H9 (cell line): ENCODE results near the gene APBA2. TPM values are rescaled to one million over a fixed set of nuclear protein-coding genes. Genes with fewer than 3 reads are reported as not detected.
A peak's percentile ranks its signal among the peaks of the same experiment; 100 is the strongest.

Source experiments
- DNase-seq: peaks from one replicate; pipeline ENCODE4 v3.0.0-alpha.2; 2017
- H2AFZ ChIP-seq: one replicate; pipeline ENCODE4 v1.6.1; 2013; ENCODE audit warnings: mild to moderate bottlenecking, low read length, control low read depth, moderate library complexity
- H2AK5ac ChIP-seq: 2 replicates; pipeline ENCODE4 v1.6.1; 2013; ENCODE audit warnings: low read length, control low read depth, mixed read lengths; ENCODE audit not compliant: insufficient read length
- H2BK120ac ChIP-seq: one replicate; pipeline ENCODE4 v1.6.1; 2013; ENCODE audit warnings: low read depth, mild to moderate bottlenecking, low read length, control low read depth, inconsistent platforms; ENCODE audit not compliant: poor library complexity, severe bottlenecking
- H2BK12ac ChIP-seq: 2 replicates; pipeline ENCODE4 v1.6.1; 2013; ENCODE audit warnings: low read length, control low read depth, mixed read lengths, low read depth; ENCODE audit not compliant: insufficient read length
- H2BK15ac ChIP-seq: 2 replicates; pipeline ENCODE4 v1.6.1; 2013; ENCODE audit warnings: low read depth, low read length, control low read depth
- H2BK20ac ChIP-seq: one replicate; pipeline ENCODE4 v1.6.1; 2013; ENCODE audit warnings: low read depth, mild to moderate bottlenecking, low read length, control low read depth, inconsistent platforms; ENCODE audit not compliant: poor library complexity, severe bottlenecking
- H2BK5ac ChIP-seq: 2 replicates; pipeline ENCODE4 v1.6.1; 2013; ENCODE audit warnings: low read length, control low read depth, mixed read lengths; ENCODE audit not compliant: insufficient read length
- H3K14ac ChIP-seq: 2 replicates; pipeline ENCODE4 v1.6.1; 2013; ENCODE audit warnings: low read length, control low read depth; ENCODE audit not compliant: insufficient read depth
- H3K18ac ChIP-seq: 2 replicates; pipeline ENCODE4 v1.6.1; 2013; ENCODE audit warnings: low read depth, mild to moderate bottlenecking, mixed read lengths, low read length, control low read depth; ENCODE audit not compliant: insufficient read length
- H3K23ac ChIP-seq: 2 replicates; pipeline ENCODE4 v1.6.1; 2013; ENCODE audit warnings: low read length, control low read depth, mixed read lengths, low read depth; ENCODE audit not compliant: insufficient read length
- H3K23me2 ChIP-seq: 2 replicates; pipeline ENCODE4 v1.6.1; 2013; ENCODE audit warnings: low read depth, mild to moderate bottlenecking, mixed read lengths, low read length, control low read depth; ENCODE audit not compliant: insufficient read length, poor library complexity, severe bottlenecking
- H3K27ac ChIP-seq: 2 replicates; pipeline ENCODE4 v1.5.1; 2013; ENCODE audit warnings: low read length, control low read depth, mixed read lengths, low read depth; ENCODE audit not compliant: insufficient read length
- H3K27me3 ChIP-seq: 2 replicates; pipeline ENCODE4 v1.6.1; 2013; ENCODE audit warnings: low read length, control low read depth, inconsistent platforms; ENCODE audit not compliant: insufficient read depth
- H3K4ac ChIP-seq: 2 replicates; pipeline ENCODE4 v1.6.1; 2013; ENCODE audit warnings: low read depth, mild to moderate bottlenecking, control low read depth, inconsistent platforms, low read length, moderate library complexity
- H3K4me1 ChIP-seq: 2 replicates; pipeline ENCODE4 v1.6.1; 2013; ENCODE audit warnings: low read length, control low read depth, inconsistent platforms; ENCODE audit not compliant: insufficient read depth
- H3K4me2 ChIP-seq: 2 replicates; pipeline ENCODE4 v1.6.1; 2013; ENCODE audit warnings: low read length, control low read depth, mixed read lengths; ENCODE audit not compliant: insufficient read length, insufficient read depth
- H3K56ac ChIP-seq: 2 replicates; pipeline ENCODE4 v1.6.1; 2013; ENCODE audit warnings: low read depth, mild to moderate bottlenecking, mixed read lengths, low read length, control low read depth; ENCODE audit not compliant: insufficient read length
- H3K79me1 ChIP-seq: 2 replicates; pipeline ENCODE4 v1.6.1; 2013; ENCODE audit warnings: low read depth, mild to moderate bottlenecking, moderate library complexity, low read length, control low read depth, inconsistent platforms; ENCODE audit not compliant: insufficient read depth, poor library complexity, severe bottlenecking
- H3K79me2 ChIP-seq: 2 replicates; pipeline ENCODE4 v1.6.1; 2013; ENCODE audit warnings: low read length, control low read depth, inconsistent platforms; ENCODE audit not compliant: insufficient read depth
- H3K9ac ChIP-seq: 2 replicates; pipeline ENCODE4 v1.6.1; 2013; ENCODE audit warnings: low read length, control low read depth, mixed read lengths; ENCODE audit not compliant: insufficient read length; ENCODE audit errors: extremely low read depth
- H3K9me3 ChIP-seq: one replicate; pipeline ENCODE4 v1.6.1; 2013; ENCODE audit warnings: low read depth, low read length, inconsistent platforms; ENCODE audit not compliant: control insufficient read depth
- H3T11ph ChIP-seq: one replicate; pipeline ENCODE4 v1.6.1; 2013; ENCODE audit warnings: mild to moderate bottlenecking, low read length, control low read depth, inconsistent platforms
- H4K20me1 ChIP-seq: one replicate; pipeline ENCODE4 v1.6.1; 2013; ENCODE audit not compliant: control insufficient read depth, insufficient read length, insufficient read depth
- H4K5ac ChIP-seq: 2 replicates; pipeline ENCODE4 v1.6.1; 2013; ENCODE audit warnings: low read depth, mild to moderate bottlenecking, mixed read lengths, low read length, control low read depth; ENCODE audit not compliant: insufficient read length
- H4K8ac ChIP-seq: replicated peaks from 2 replicates; pipeline ENCODE4 v1.6.1; 2013; ENCODE audit warnings: low read length, control low read depth, mixed read lengths, low read depth; ENCODE audit not compliant: insufficient read length
- H4K91ac ChIP-seq: 2 replicates; pipeline ENCODE4 v1.6.1; 2013; ENCODE audit warnings: low read depth, mild to moderate bottlenecking, moderate library complexity, mixed read lengths, low read length, control low read depth; ENCODE audit not compliant: insufficient read length
- H3K27ac Mint-ChIP-seq, 3 experiments: 2 replicates in 2 of 3; 3 replicates in 1 of 3; pipeline ENCODE4 v1.8.0; 2020 to 2021; ENCODE audit warnings: mixed read lengths in 3 of 3, mild to moderate bottlenecking in 1 of 3, moderate library complexity in 1 of 3
- H3K27me3 Mint-ChIP-seq: 2 replicates; pipeline ENCODE4 v1.8.0; 2021; ENCODE audit warnings: low read depth, mild to moderate bottlenecking, moderate library complexity, mixed read lengths
- H3K36me3 Mint-ChIP-seq, 3 experiments: 2 replicates in 2 of 3; 3 replicates in 1 of 3; pipeline ENCODE4 v1.8.0; 2020 to 2021; ENCODE audit warnings: low read depth in 3 of 3, mixed read lengths in 3 of 3; ENCODE audit not compliant: insufficient read depth in 1 of 3
- H3K4me1 Mint-ChIP-seq, 2 experiments: 2 replicates each; pipeline ENCODE4 v1.8.0; 2020; ENCODE audit warnings: mixed read lengths in 2 of 2
- H3K4me3 Mint-ChIP-seq, 2 experiments: 2 replicates in 1 of 2; 3 replicates in 1 of 2; pipeline ENCODE4 v1.8.0; 2020 to 2021; ENCODE audit warnings: mild to moderate bottlenecking in 2 of 2, mixed read lengths in 2 of 2, moderate library complexity in 1 of 2
- H3K9me3 Mint-ChIP-seq, 2 experiments: 2 replicates in 1 of 2; 3 replicates in 1 of 2; pipeline ENCODE4 v1.8.0; 2020; ENCODE audit warnings: mild to moderate bottlenecking in 2 of 2, mixed read lengths in 2 of 2, moderate library complexity in 1 of 2
- WGBS: extraction: QIAGEN DNeasy Blood & Tissue Kit; methylation state at CpG from one replicate; pipeline ENCODE4 v1.1.7; 2013; ENCODE audit warnings: missing lambda C conversion rate, low lambda C conversion rate, mixed read lengths; ENCODE audit not compliant: insufficient read length; ENCODE audit errors: extremely low coverage; 5-methylcytosine and 5-hydroxymethylcytosine counted together
- total RNA-seq: library from RNA; stranded (reverse); gene quantifications from 2 replicates; pipeline ENCODE4 v1.2.1, GENCODE V29; 2021
- TF ChIP-seq, protein P1 (sequence below): fragments of 200-600 bp; sonication (generic); conservative IDR thresholded peaks from 3 replicates; pipeline ENCODE4 v1.8.0; 2021; ENCODE audit warnings: antibody characterized with exemption, mild to moderate bottlenecking

The APBA2 gene
- total RNA-seq, 1 experiment from 2014 or later: 14.3 TPM

DNA sequence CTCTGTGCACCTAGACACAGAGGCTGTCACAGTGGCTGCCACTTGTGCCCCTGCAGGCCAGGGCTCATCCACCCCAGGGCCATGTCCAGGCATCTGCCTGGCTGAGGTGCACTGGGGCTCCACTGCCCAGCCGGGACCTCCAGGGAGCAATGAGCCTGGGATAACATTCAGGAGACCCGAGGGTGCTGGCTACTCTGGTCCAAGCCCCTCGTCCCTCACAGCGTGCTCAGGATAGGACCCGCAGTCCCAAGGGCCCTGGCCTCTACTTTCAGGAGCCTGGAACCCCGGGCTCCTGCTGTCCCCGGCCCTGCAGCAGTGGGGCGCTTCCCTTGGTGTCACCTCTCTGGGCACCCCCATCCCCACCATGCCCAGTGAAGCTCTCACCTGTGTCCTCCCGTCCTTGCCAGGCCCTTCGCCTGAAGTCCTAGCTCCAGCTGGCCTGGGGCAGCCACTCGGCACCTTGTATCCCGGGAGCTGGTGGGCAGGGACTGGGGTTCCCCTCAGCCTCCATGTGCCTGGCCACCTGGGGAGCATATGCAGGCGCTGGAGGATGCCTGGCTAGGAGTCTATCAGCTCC lies 226.0 kb downstream of the APBA2 start:
- no peaks in the 10 kb centered on the region; the same call in 1 of the 2 replicates for H3K4me1 ChIP-seq
- Mint-ChIP-seq H3K4me1 (peaks cover 8 to 12% of the 10 kb centered on the region in 2 experiments), H3K27ac (no peak overlapping the region), H3K4me3 (no peak overlapping the region), H3K27me3 (no peaks in the 10 kb centered on the region; the same call in none of the 2 replicates), H3K36me3 (peaks cover 0 to 2% (median 0%) of the 10 kb centered on the region in 3 experiments; a peak in 2 of 7 replicates), H3K9me3 (no peaks in the 10 kb centered on the region; a peak in 1 of 5 replicates)
- no peaks in the 10 kb centered on the region for H3K23me2 ChIP-seq
- no peak overlapping the region for H2BK5ac ChIP-seq
- no CpG with 5 or more reads among the region's 13 CpGs for WGBS
- H3K79me1 ChIP-seq: no peaks in the 10 kb centered on the region
- TF ChIP-seq, protein P1, sequence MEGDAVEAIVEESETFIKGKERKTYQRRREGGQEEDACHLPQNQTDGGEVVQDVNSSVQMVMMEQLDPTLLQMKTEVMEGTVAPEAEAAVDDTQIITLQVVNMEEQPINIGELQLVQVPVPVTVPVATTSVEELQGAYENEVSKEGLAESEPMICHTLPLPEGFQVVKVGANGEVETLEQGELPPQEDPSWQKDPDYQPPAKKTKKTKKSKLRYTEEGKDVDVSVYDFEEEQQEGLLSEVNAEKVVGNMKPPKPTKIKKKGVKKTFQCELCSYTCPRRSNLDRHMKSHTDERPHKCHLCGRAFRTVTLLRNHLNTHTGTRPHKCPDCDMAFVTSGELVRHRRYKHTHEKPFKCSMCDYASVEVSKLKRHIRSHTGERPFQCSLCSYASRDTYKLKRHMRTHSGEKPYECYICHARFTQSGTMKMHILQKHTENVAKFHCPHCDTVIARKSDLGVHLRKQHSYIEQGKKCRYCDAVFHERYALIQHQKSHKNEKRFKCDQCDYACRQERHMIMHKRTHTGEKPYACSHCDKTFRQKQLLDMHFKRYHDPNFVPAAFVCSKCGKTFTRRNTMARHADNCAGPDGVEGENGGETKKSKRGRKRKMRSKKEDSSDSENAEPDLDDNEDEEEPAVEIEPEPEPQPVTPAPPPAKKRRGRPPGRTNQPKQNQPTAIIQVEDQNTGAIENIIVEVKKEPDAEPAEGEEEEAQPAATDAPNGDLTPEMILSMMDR: no peak
- H3K9me3 ChIP-seq: no peaks in the 10 kb centered on the region
- H3T11ph ChIP-seq: no peak overlapping the region
- no peak overlapping the region for H4K5ac ChIP-seq
- H3K23ac ChIP-seq: no peak overlapping the region
- no peak overlapping the region for H3K9ac ChIP-seq
- no peak overlapping the region for H3K4me2 ChIP-seq
- no peaks in the 10 kb centered on the region for H3K79me2 ChIP-seq
- H3K27me3 ChIP-seq: no peaks in the 10 kb centered on the region
- no peak overlapping the region for H2BK12ac ChIP-seq
- H3K56ac ChIP-seq: no peak overlapping the region
- no peak overlapping the region for H2BK120ac ChIP-seq
- H2AK5ac ChIP-seq: no peak overlapping the region
- H4K91ac ChIP-seq: no peak overlapping the region
- H4K8ac ChIP-seq: no peak overlapping the region
- peak overlapping the region; percentile 13; the same call in 1 of the 2 replicates for H3K14ac ChIP-seq
- no peak overlapping the region for H3K27ac ChIP-seq
- no peak overlapping the region for H2BK20ac ChIP-seq
- no peak for DNase-seq
- H3K4ac ChIP-seq: no peak overlapping the region
- no peak overlapping the region for H3K18ac ChIP-seq
- no peak overlapping the region for H2AFZ ChIP-seq
- H2BK15ac ChIP-seq: no peak overlapping the region
- no peaks in the 10 kb centered on the region for H4K20me1 ChIP-seq
